Activated CD4-positive, alpha-beta T cell treated with anti-CD3 and anti-CD28 coated beads, Interleukin-2, amount 50 U/mL, for 48 hours (primary cell): ENCODE results near the gene COLQ.
"Not testable (repeated sequence)": the region's sequence is repeated elsewhere in the genome, so short reads cannot be mapped to it uniquely, and the experiment has no call there.

ENCODE experiments used
- DNase-seq, 2 experiments: peaks; one replicate each; pipeline ENCODE4 v3.0.0-alpha.2; 2020

The COLQ gene

GRCh38 chr3:15521573-15521965, at the start of gene COLQ:
TSS of gene COLQ (minus strand) at chr3:15521706. CDS start at chr3:15521625, 81 bp downstream.
- no peak for DNase-seq

GRCh38 chr3:15563190-15563589, 41.7 kb upstream of the COLQ start:
- no peak for DNase-seq

GRCh38 chr3:15562560-15562959, 41.1 kb upstream of the COLQ start:
- no peak for DNase-seq

- DNase-seq: no peak
These were observed 37.1 kb upstream of the COLQ start for GRCh38 chr3:15558581-15558980.

GRCh38 chr3:15557511-15557946, 36.0 kb upstream of the COLQ start:
- peak; percentile 34 to 59 for DNase-seq

- no peak for DNase-seq
These were observed 35.0 kb upstream of the COLQ start for GRCh38 chr3:15556512-15556911.

- DNase-seq: no peak
These were observed 32.2 kb upstream of the COLQ start for GRCh38 chr3:15553749-15554148.

GRCh38 chr3:15551902-15552301, 30.4 kb upstream of the COLQ start:
- DNase-seq: no peak

GRCh38 chr3:15549846-15550245, 28.3 kb upstream of the COLQ start:
- no peak for DNase-seq

- no peak for DNase-seq
These were observed 21.1 kb upstream of the COLQ start for GRCh38 chr3:15542614-15543013.

- no peak for DNase-seq
These were observed 19.9 kb upstream of the COLQ start for GRCh38 chr3:15541371-15541770.

GRCh38 chr3:15539066-15539465, 17.6 kb upstream of the COLQ start:
- DNase-seq: no peak

- no peak for DNase-seq
These were observed 16.8 kb upstream of the COLQ start for GRCh38 chr3:15538345-15538744.

GRCh38 chr3:15536856-15537255, 15.3 kb upstream of the COLQ start:
- no peak for DNase-seq

GRCh38 chr3:15535732-15536131, 14.2 kb upstream of the COLQ start:
- peak; percentile 47 to 59 for DNase-seq

- DNase-seq: not testable (repeated sequence)
These were observed 11.1 kb upstream of the COLQ start for GRCh38 chr3:15532614-15533013.

- DNase-seq: no peak
These were observed 9.8 kb upstream of the COLQ start for GRCh38 chr3:15531346-15531745.

GRCh38 chr3:15528854-15529537, 7.5 kb upstream of the COLQ start:
- DNase-seq: no peak

- DNase-seq: no peak
These were observed 5.5 kb upstream of the COLQ start for GRCh38 chr3:15527031-15527459.

- no peak for DNase-seq
These were observed 4.3 kb upstream of the COLQ start for GRCh38 chr3:15525790-15526189.

GRCh38 chr3:15523660-15524417, 2.3 kb upstream of the COLQ start:
- DNase-seq: no peak

GRCh38 chr3:15522016-15522415, 510 bp upstream of the COLQ start:
- no peak for DNase-seq

GRCh38 chr3:15520804-15521572, 518 bp downstream of the COLQ start:
- no peak for DNase-seq

GRCh38 chr3:15520185-15520584, 1.3 kb downstream of the COLQ start:
- peak in 1 of 2 experiments; percentile 9 for DNase-seq
